K562 (cell line): ENCODE results near the gene CCM2. TPM values are rescaled to one million over a fixed set of nuclear protein-coding genes. Genes with fewer than 3 reads are reported as not detected.

Experiments
- ATAC-seq: fragments of 200-7000 bp; cut with Tn5 transposase; 3 replicates; pipeline ENCODE4 v1.9.1; 2020; ENCODE audit warnings: moderate library complexity
- BruUV-seq: library from RNA; stranded (reverse); fragments of 400-500 nt; replicated peaks from 2 replicates; lab custom pipeline; 2021; lab: Mats Ljungman, UMichigan
- CTCF ChIA-PET: fragments of 300-600 bp; formaldehyde crosslinking; extraction: SDS; loops from one replicate; lab custom pipeline; 2021; ENCODE audit warnings: low intra/inter-chr PET ratio; lab: Yijun Ruan, JAX
- POLR2A ChIA-PET: fragments of 300-600, 350-650 bp; sonication (Branson Sonifier 250); formaldehyde crosslinking; extraction: SDS; loops from one replicate; lab custom pipeline; 2021; ENCODE audit warnings: antibody characterized with exemption, inconsistent platforms; lab: Yijun Ruan, JAX
- DNase-seq, 4 experiments: peaks; one replicate each; pipeline versions ENCODE4 v3.0.0 to v3.0.0-alpha.2; 2011 to 2018; ENCODE audit warnings: low spot score in 3 of 4, mixed read lengths in 3 of 4; ENCODE audit errors: extremely low read depth in 1 of 4
- FAIRE-seq: peaks from 2 replicates; lab custom pipeline; 2011; peaks lifted over from hg19 to GRCh38; lab: Jason Lieb, UNC
- H2AFZ ChIP-seq: 2 replicates; pipeline ENCODE4 v1.6.0; 2011; ENCODE audit warnings: low read depth, low read length, control low read depth, inconsistent platforms
- H3K27ac ChIP-seq: fragments of 200-600 bp; 3 replicates; pipeline ENCODE4 v1.8.0; 2011; ENCODE audit warnings: low read depth, mild to moderate bottlenecking, control low read depth, inconsistent platforms, low read length, moderate library complexity, mixed read lengths; ENCODE audit errors: extremely low read depth
- H3K27me3 ChIP-seq, 2 experiments: fragments of 300-600 bp in 1 of 2; 2 replicates in 1 of 2; 3 replicates in 1 of 2; pipeline versions ENCODE4 v1.6.0 to v1.8.0; 2011; ENCODE audit warnings: inconsistent platforms in 2 of 2, low read length in 2 of 2, mild to moderate bottlenecking in 1 of 2, mixed read lengths in 1 of 2, moderate library complexity in 1 of 2; ENCODE audit not compliant: control insufficient read depth in 2 of 2, insufficient read depth in 2 of 2
- H3K36me3 ChIP-seq: fragments of 300-600 bp; 3 replicates; pipeline ENCODE4 v1.8.0; 2011; ENCODE audit warnings: mild to moderate bottlenecking, low read length, inconsistent platforms; ENCODE audit not compliant: control insufficient read depth, insufficient read depth
- H3K4me1 ChIP-seq, 2 experiments: fragments of 200-600 bp in 1 of 2; replicated peaks in 1 of 2; 2 replicates in 1 of 2; 3 replicates in 1 of 2; pipeline versions ENCODE4 v1.5.1 to v1.8.0; 2011; ENCODE audit warnings: inconsistent platforms in 2 of 2, low read length in 2 of 2, mild to moderate bottlenecking in 1 of 2, mixed read lengths in 1 of 2, moderate library complexity in 1 of 2; ENCODE audit not compliant: control insufficient read depth in 2 of 2, insufficient read depth in 2 of 2
- H3K4me2 ChIP-seq: 2 replicates; pipeline ENCODE4 v1.6.1; 2011; ENCODE audit warnings: low read length, control low read depth, inconsistent platforms, mixed read lengths; ENCODE audit not compliant: insufficient read depth
- H3K4me3 ChIP-seq: fragments of 200-600 bp; sonication (generic), shearing (Covaris generic); 2 replicates; pipeline ENCODE4 v1.5.1; 2016; ENCODE audit warnings: control low read depth, inconsistent platforms
- H3K79me2 ChIP-seq: fragments of 200-600 bp; 3 replicates; pipeline ENCODE4 v1.8.0; 2011; ENCODE audit warnings: low read length, inconsistent platforms; ENCODE audit not compliant: control insufficient read depth, insufficient read depth
- H3K9ac ChIP-seq, 2 experiments: 2 replicates each; pipeline versions ENCODE4 v1.6.0 to v1.6.1; 2011; ENCODE audit warnings: low read depth in 2 of 2, low read length in 2 of 2, control low read depth in 1 of 2, inconsistent platforms in 1 of 2, mild to moderate bottlenecking in 1 of 2, mixed read lengths in 1 of 2; ENCODE audit not compliant: insufficient read depth in 1 of 2
- H3K9me1 ChIP-seq: one replicate; pipeline ENCODE4 v1.6.0; 2011; ENCODE audit warnings: inconsistent platforms, mild to moderate bottlenecking, low read length, moderate library complexity; ENCODE audit not compliant: control insufficient read depth, insufficient read depth
- H3K9me3 ChIP-seq: replicated peaks from 2 replicates; pipeline ENCODE4 v1.5.1; 2011; ENCODE audit warnings: low read depth, low read length, inconsistent platforms; ENCODE audit not compliant: control insufficient read depth, insufficient read depth
- H4K20me1 ChIP-seq: replicated peaks from 2 replicates; pipeline ENCODE4 v1.6.1; 2011; ENCODE audit warnings: low read length, inconsistent platforms, mixed read lengths; ENCODE audit not compliant: control insufficient read depth, insufficient read depth
- ETS2 ChIP-seq: IDR thresholded peaks from 2 replicates; pipeline ENCODE4 v1.6.1; 2016; ENCODE audit warnings: borderline replicate concordance, missing genetic modification characterization, mild to moderate bottlenecking, moderate library complexity, missing compliant biosample characterization; ENCODE audit not compliant: poor library complexity, severe bottlenecking
- FUS ChIP-seq: fragments of 200-400 bp; formaldehyde crosslinking; optimal IDR thresholded peaks from 2 replicates; pipeline ENCODE3; 2017; ENCODE audit warnings: low read depth, low read length
- HDAC2 ChIP-seq: fragments of 450-650 bp; IDR thresholded peaks from 2 replicates; pipeline ENCODE4 v1.6.1; 2016; ENCODE audit warnings: mild to moderate bottlenecking
- IFI16 ChIP-seq: fragments of 250-450 bp; sonication (Bioruptor Pico); IDR thresholded peaks from 2 replicates; pipeline ENCODE4 v2.1.2; 2022; ENCODE audit warnings: mild to moderate bottlenecking, inconsistent platforms
- KLF13 ChIP-seq: fragments of 450-650 bp; IDR thresholded peaks from 2 replicates; pipeline ENCODE4 v1.6.1; 2016; ENCODE audit warnings: missing genetic modification characterization, low read depth, mild to moderate bottlenecking, missing compliant biosample characterization, moderate library complexity, borderline replicate concordance
- LARP7 ChIP-seq: fragments of 450-650 bp; IDR thresholded peaks from 2 replicates; pipeline ENCODE4 v1.6.1; 2016
- NBN ChIP-seq: fragments of 450-650 bp; IDR thresholded peaks from 2 replicates; pipeline ENCODE4 v1.6.1; 2016; ENCODE audit warnings: low read depth, mild to moderate bottlenecking
- RBM17 ChIP-seq: fragments of 200-400 bp; formaldehyde crosslinking; IDR thresholded peaks from 2 replicates; pipeline ENCODE4 v1.6.1; 2017; ENCODE audit warnings: low read depth, mild to moderate bottlenecking, low read length, borderline replicate concordance
- SMARCB1 ChIP-seq: IDR thresholded peaks from 2 replicates; pipeline ENCODE4 v1.6.1; 2011; ENCODE audit warnings: improper control_type of control experiment, low read depth; ENCODE audit not compliant: insufficient read length
- TEAD2 ChIP-seq: fragments of 450-650 bp; IDR thresholded peaks from 2 replicates; pipeline ENCODE4 v1.6.1; 2016; ENCODE audit warnings: missing genetic modification characterization, control low read depth, missing compliant biosample characterization
- ZNF311 ChIP-seq: fragments of 250-450 bp; sonication (Bioruptor Pico); IDR thresholded peaks from 2 replicates; pipeline ENCODE4 v1.4.0; 2020; ENCODE audit warnings: mild to moderate bottlenecking, moderate library complexity
- ZNF668 ChIP-seq: fragments of 250-450 bp; sonication (Bioruptor Pico); IDR thresholded peaks from 2 replicates; pipeline ENCODE4 v1.8.0; 2022; ENCODE audit warnings: mild to moderate bottlenecking, inconsistent platforms
- WGBS: fragments of 100-300 bp; shearing (Covaris generic); methylation state at CpG from one replicate; pipeline ENCODE4 v1.1.6; 2016; ENCODE audit warnings: low coverage, mixed read lengths; ENCODE audit not compliant: insufficient coverage; ENCODE audit errors: missing lambda C conversion rate; 5-methylcytosine and 5-hydroxymethylcytosine counted together
- in situ Hi-C: fragments of 300-500 bp; cut with MboI; formaldehyde crosslinking; loops from 4 replicates; pipeline ENCODE4 v1.15.0; 2018; ENCODE audit warnings: inconsistent platforms, mixed read lengths
- intact Hi-C: fragments of 100-400 bp; cut with micrococcal nuclease; formaldehyde crosslinking; loops from 2 replicates; pipeline ENCODE4 v1.14.2; 2022
- polyA plus RNA-seq, 8 experiments: library from polyadenylated mRNA; depleted of rRNA in 4 of 8; stranded (reverse) in 5 of 8; unstranded in 3 of 8; fragments of >200 nt; fragmentation: Nextera tagmentation in 2 of 8; fragmentation: Illumina TruSeq in 1 of 8; extraction: Ambion mirVana in 2 of 8; extraction: Trizol in 1 of 8; gene quantifications; 2 replicates each; pipeline versions ENCODE4 v1.2.1 to v1.2.3, GENCODE V29; 2011 to 2014; ENCODE audit warnings: inconsistent platforms in 1 of 8, missing spikeins in 1 of 8
- total RNA-seq, 7 experiments: library from RNA; depleted of rRNA in 6 of 7; stranded (reverse); fragments of >200 nt in 6 of 7; fragmentation: Illumina TruSeq in 2 of 7; extraction: Trizol in 2 of 7; gene quantifications; 2 replicates each; pipeline versions ENCODE4 v1.2.1 to v1.2.3, GENCODE V29; 2011 to 2021; ENCODE audit warnings: low replicate concordance in 1 of 7
- TF ChIP-seq, protein P1 (sequence below): sonication (generic); formaldehyde crosslinking; IDR thresholded peaks from 2 replicates; pipeline ENCODE4 v1.8.1; 2023; ENCODE audit warnings: missing genetic modification reagents, mild to moderate bottlenecking, borderline replicate concordance

CCM2 gene
- total and polyA plus RNA-seq, 9 of the 15 experiments (the other 6 are each of a cell fraction or from before 2014, with no cell fraction given), result 0.41 to 38.6 (median 25.9) TPM

- no peak for ATAC-seq
- DNase-seq, result no peak
- H3K79me2 ChIP-seq, result peaks cover 6% of the 10 kb centered on the region; the same call in 1 of the 3 replicates
- H4K20me1 ChIP-seq, result no peaks in the 10 kb centered on the region
- no peak overlapping the region for H3K4me3 ChIP-seq
- 32% methylated on average over 3 of the region's 3 CpGs for WGBS
- H3K27ac ChIP-seq, result no peak overlapping the region
- intact Hi-C loops, result no loop called here
- H3K36me3 ChIP-seq, result peaks cover 37% of the 10 kb centered on the region
- H3K9ac ChIP-seq, result no peak overlapping the region
- POLR2A ChIA-PET, result interaction anchor here (1.3 kb wide), 1 partner anchor 13 kb away, joined by 4 read pairs; no protein-coding TSS in a partner anchor
- BruUV-seq, result no TSS peak
- no peaks in the 10 kb centered on the region for H3K9me3 ChIP-seq
- no peak for FAIRE-seq
- H3K9me1 ChIP-seq, result no peaks in the 10 kb centered on the region
- H2AFZ ChIP-seq, result no peak overlapping the region
- H3K4me1 ChIP-seq, result no peaks in the 10 kb centered on the region
- TF ChIP-seq HDAC2 (no peak), ZNF668 (no peak), LARP7 (no peak), NBN (no peak), TEAD2 (tag) (no peak), RBM17 (no peak)
- no peak overlapping the region for H3K4me2 ChIP-seq
- in situ Hi-C loops, result no loop called here
- no peaks in the 10 kb centered on the region for H3K27me3 ChIP-seq
- CTCF ChIA-PET, result no interaction called here
Observed at GRCh38 chr7:45052011-45052410, 52.0 kb downstream of the CCM2 start.

GRCh38 chr7:45053401-45053800, 53.4 kb downstream of the CCM2 start:
- no peaks in the 10 kb centered on the region for H4K20me1 ChIP-seq
- in situ Hi-C loops, result no loop called here
- CTCF ChIA-PET, result no interaction called here
- H3K4me2 ChIP-seq, result no peak overlapping the region
- H3K4me1 ChIP-seq, result no peaks in the 10 kb centered on the region
- no TSS peak for BruUV-seq
- FAIRE-seq (no peak), ATAC-seq (no peak), DNase-seq (no peak)
- H3K4me3 ChIP-seq, result no peak overlapping the region
- H3K27ac ChIP-seq, result no peak overlapping the region
- no peak overlapping the region for H3K9ac ChIP-seq
- intact Hi-C loops, result no loop called here
- H3K9me3 ChIP-seq, result no peaks in the 10 kb centered on the region
- H3K79me2 ChIP-seq, result peaks cover 15% of the 10 kb centered on the region
- H3K36me3 ChIP-seq, result peaks cover 29% of the 10 kb centered on the region; the same call in 2 of the 3 replicates
- 75% methylated on average over 4 of the region's 6 CpGs for WGBS
- H3K27me3 ChIP-seq, result no peaks in the 10 kb centered on the region
- no peaks in the 10 kb centered on the region for H3K9me1 ChIP-seq
- POLR2A ChIA-PET, result no interaction called here
- no peak overlapping the region for H2AFZ ChIP-seq
- TF ChIP-seq KLF13, result no peak
- TF ChIP-seq FUS, result no peak
- no peak for TF ChIP-seq ETS2 (tag)
- no peak for TF ChIP-seq ZNF311
- no peak for TF ChIP-seq SMARCB1
- TF ChIP-seq, protein P1, sequence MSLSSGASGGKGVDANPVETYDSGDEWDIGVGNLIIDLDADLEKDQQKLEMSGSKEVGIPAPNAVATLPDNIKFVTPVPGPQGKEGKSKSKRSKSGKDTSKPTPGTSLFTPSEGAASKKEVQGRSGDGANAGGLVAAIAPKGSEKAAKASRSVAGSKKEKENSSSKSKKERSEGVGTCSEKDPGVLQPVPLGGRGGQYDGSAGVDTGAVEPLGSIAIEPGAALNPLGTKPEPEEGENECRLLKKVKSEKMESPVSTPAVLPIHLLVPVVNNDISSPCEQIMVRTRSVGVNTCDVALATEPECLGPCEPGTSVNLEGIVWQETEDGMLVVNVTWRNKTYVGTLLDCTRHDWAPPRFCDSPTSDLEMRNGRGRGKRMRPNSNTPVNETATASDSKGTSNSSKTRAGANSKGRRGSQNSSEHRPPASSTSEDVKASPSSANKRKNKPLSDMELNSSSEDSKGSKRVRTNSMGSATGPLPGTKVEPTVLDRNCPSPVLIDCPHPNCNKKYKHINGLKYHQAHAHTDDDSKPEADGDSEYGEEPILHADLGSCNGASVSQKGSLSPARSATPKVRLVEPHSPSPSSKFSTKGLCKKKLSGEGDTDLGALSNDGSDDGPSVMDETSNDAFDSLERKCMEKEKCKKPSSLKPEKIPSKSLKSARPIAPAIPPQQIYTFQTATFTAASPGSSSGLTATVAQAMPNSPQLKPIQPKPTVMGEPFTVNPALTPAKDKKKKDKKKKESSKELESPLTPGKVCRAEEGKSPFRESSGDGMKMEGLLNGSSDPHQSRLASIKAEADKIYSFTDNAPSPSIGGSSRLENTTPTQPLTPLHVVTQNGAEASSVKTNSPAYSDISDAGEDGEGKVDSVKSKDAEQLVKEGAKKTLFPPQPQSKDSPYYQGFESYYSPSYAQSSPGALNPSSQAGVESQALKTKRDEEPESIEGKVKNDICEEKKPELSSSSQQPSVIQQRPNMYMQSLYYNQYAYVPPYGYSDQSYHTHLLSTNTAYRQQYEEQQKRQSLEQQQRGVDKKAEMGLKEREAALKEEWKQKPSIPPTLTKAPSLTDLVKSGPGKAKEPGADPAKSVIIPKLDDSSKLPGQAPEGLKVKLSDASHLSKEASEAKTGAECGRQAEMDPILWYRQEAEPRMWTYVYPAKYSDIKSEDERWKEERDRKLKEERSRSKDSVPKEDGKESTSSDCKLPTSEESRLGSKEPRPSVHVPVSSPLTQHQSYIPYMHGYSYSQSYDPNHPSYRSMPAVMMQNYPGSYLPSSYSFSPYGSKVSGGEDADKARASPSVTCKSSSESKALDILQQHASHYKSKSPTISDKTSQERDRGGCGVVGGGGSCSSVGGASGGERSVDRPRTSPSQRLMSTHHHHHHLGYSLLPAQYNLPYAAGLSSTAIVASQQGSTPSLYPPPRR (CRISPR knock-in tag), result no peak
- TF ChIP-seq IFI16 (CRISPR knock-in tag), result no peak
